ENCODE results near the gene BASP1.

- TF ChIP-seq REST (IDR thresholded peaks at IDR 0.05; ENCODE audit: unreplicated experiment) = no peak
- TF ChIP-seq, protein P1, sequence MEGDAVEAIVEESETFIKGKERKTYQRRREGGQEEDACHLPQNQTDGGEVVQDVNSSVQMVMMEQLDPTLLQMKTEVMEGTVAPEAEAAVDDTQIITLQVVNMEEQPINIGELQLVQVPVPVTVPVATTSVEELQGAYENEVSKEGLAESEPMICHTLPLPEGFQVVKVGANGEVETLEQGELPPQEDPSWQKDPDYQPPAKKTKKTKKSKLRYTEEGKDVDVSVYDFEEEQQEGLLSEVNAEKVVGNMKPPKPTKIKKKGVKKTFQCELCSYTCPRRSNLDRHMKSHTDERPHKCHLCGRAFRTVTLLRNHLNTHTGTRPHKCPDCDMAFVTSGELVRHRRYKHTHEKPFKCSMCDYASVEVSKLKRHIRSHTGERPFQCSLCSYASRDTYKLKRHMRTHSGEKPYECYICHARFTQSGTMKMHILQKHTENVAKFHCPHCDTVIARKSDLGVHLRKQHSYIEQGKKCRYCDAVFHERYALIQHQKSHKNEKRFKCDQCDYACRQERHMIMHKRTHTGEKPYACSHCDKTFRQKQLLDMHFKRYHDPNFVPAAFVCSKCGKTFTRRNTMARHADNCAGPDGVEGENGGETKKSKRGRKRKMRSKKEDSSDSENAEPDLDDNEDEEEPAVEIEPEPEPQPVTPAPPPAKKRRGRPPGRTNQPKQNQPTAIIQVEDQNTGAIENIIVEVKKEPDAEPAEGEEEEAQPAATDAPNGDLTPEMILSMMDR (conservative IDR thresholded peaks at IDR 0.05; ENCODE audit: low read depth in 2 of 2) = no peak
Observed at GRCh38 chr5:17308326-17309065, 91.1 kb downstream of the BASP1 start.

Measured in GM23338 (cell line).